Thoracic aorta (tissue), 2 donors: Measurements from ENCODE around the gene MAPKAPK2. TPM values are rescaled to one million over a fixed set of nuclear protein-coding genes. Genes with fewer than 3 reads are reported as not detected.
"Not testable (repeated sequence)": the region's sequence is repeated elsewhere in the genome, so short reads cannot be mapped to it uniquely, and the experiment has no call there.

ENCODE experiments used
- ATAC-seq: fragments of 150-250 bp; one replicate; pipeline ENCODE4 v1.8.0; 2017; ENCODE audit warnings: low read depth; ENCODE audit not compliant: insufficient number of reproducible peaks, low FRiP score
- DNase-seq: peaks from one replicate; pipeline ENCODE4 v3.0.0-alpha.2; 2020; ENCODE audit warnings: low spot score
- H3K27ac ChIP-seq, 2 donors: fragments of 200-600 bp; sonication (generic); 1 replicate in 1 of 2; 2 replicates in 1 of 2; pipeline ENCODE4 v1.5.1; 2016; ENCODE audit warnings: mild to moderate bottlenecking in 2 of 2, moderate library complexity in 2 of 2
- H3K27me3 ChIP-seq: fragments of 200-600 bp; sonication (generic); replicated peaks from 2 replicates; pipeline ENCODE4 v1.6.0; 2016; ENCODE audit warnings: mild to moderate bottlenecking; ENCODE audit not compliant: insufficient read depth
- H3K36me3 ChIP-seq: fragments of 200-600 bp; sonication (generic); one replicate; pipeline ENCODE4 v1.5.1; 2016
- H3K4me1 ChIP-seq, 2 donors: fragments of 200-600 bp; sonication (generic); 1 replicate in 1 of 2; 2 replicates in 1 of 2; pipeline versions ENCODE4 v1.5.1 to v1.6.0; 2016; ENCODE audit warnings: low read depth in 2 of 2, mild to moderate bottlenecking in 1 of 2; ENCODE audit not compliant: control insufficient read depth in 1 of 2
- H3K4me3 ChIP-seq: fragments of 200-600 bp; sonication (generic); 2 replicates; pipeline ENCODE4 v1.5.1; 2016; ENCODE audit warnings: mild to moderate bottlenecking
- H3K9me3 ChIP-seq: fragments of 200-600 bp; sonication (generic); 2 replicates; pipeline ENCODE4 v1.5.1; 2016
- CTCF ChIP-seq: fragments of 200-600 bp; sonication (generic); IDR thresholded peaks from one replicate; pipeline ENCODE4 v1.5.1; 2019; ENCODE audit warnings: antibody characterized with exemption
- total RNA-seq, 2 donors: library from RNA; depleted of rRNA; stranded (reverse); fragments of >200 nt; gene quantifications; one replicate each; pipeline versions ENCODE4 v1.1.0 to v1.2.3, GENCODE V29; 2016

Gene MAPKAPK2
- total RNA-seq, 2 donors from 2014 or later, result 80.7 to 89.2 TPM

GRCh38 chr1:206753141-206753540 is 68.4 kb downstream of the MAPKAPK2 start:
- Histone ChIP-seq H3K36me3 (no peaks in the 10 kb centered on the region), H3K4me3 (no peak overlapping the region), H3K27me3 (no peaks in the 10 kb centered on the region), H3K27ac (no peak overlapping the region), H3K9me3 (no peaks in the 10 kb centered on the region), H3K4me1 (no peaks in the 10 kb centered on the region)
- TF ChIP-seq CTCF, result no peak
- DNase-seq (no peak), ATAC-seq (no peak)

- Histone ChIP-seq H3K4me3 (no peak overlapping the region), H3K36me3 (no peaks in the 10 kb centered on the region), H3K27me3 (no peaks in the 10 kb centered on the region), H3K9me3 (no peaks in the 10 kb centered on the region), H3K27ac (no peak overlapping the region), H3K4me1 (no peaks in the 10 kb centered on the region)
- ATAC-seq, result no peak
- DNase-seq, result no peak
- no peak for TF ChIP-seq CTCF
These were observed 69.3 kb downstream of the MAPKAPK2 start for GRCh38 chr1:206754011-206754410.

GRCh38 chr1:206757524-206758266 is 73.0 kb downstream of the MAPKAPK2 start:
- H3K27ac ChIP-seq, result no peak overlapping the region
- ATAC-seq (no peak), DNase-seq (no peak)
- no peaks in the 10 kb centered on the region for H3K4me1 ChIP-seq
- H3K9me3 ChIP-seq, result no peaks in the 10 kb centered on the region
- H3K27me3 ChIP-seq, result no peaks in the 10 kb centered on the region
- TF ChIP-seq CTCF, result no peak
- H3K36me3 ChIP-seq, result no peaks in the 10 kb centered on the region
- H3K4me3 ChIP-seq, result no peak overlapping the region

- no peak for TF ChIP-seq CTCF
- H3K36me3 ChIP-seq, result no peaks in the 10 kb centered on the region
These were observed 75.9 kb downstream of the MAPKAPK2 start for GRCh38 chr1:206760590-206760989.

GRCh38 chr1:206761159-206761768 is 76.6 kb downstream of the MAPKAPK2 start:
- Histone ChIP-seq H3K27ac (no peak overlapping the region), H3K9me3 (no peaks in the 10 kb centered on the region), H3K36me3 (no peaks in the 10 kb centered on the region), H3K27me3 (no peaks in the 10 kb centered on the region), H3K4me1 (no peaks in the 10 kb centered on the region), H3K4me3 (no peak overlapping the region)
- no peak for DNase-seq
- no peak for ATAC-seq
- no peak for TF ChIP-seq CTCF

More at GRCh38 chr1:206760590-206760989, 75.9 kb downstream of the MAPKAPK2 start:
- Histone ChIP-seq H3K4me3 (no peak overlapping the region), H3K4me1 (no peaks in the 10 kb centered on the region), H3K27ac (no peak overlapping the region), H3K9me3 (no peaks in the 10 kb centered on the region), H3K27me3 (no peaks in the 10 kb centered on the region)
- DNase-seq, result no peak
- ATAC-seq, result no peak

- H3K36me3 ChIP-seq, H3K9me3 ChIP-seq, H3K4me1 ChIP-seq, DNase-seq, H3K4me3 ChIP-seq, H3K27me3 ChIP-seq, H3K27ac ChIP-seq, ATAC-seq: not testable (repeated sequence)
These were observed 78.1 kb downstream of the MAPKAPK2 start for GRCh38 chr1:206762741-206763364.

- not testable (repeated sequence) for H3K27me3 ChIP-seq, DNase-seq, H3K36me3 ChIP-seq, H3K4me3 ChIP-seq, ATAC-seq, H3K4me1 ChIP-seq, H3K9me3 ChIP-seq, H3K27ac ChIP-seq
These were observed 81.1 kb downstream of the MAPKAPK2 start for GRCh38 chr1:206765771-206766170.
